Osteoblast (primary cell): ENCODE results near the gene ABCD1. TPM values are rescaled to one million over a fixed set of nuclear protein-coding genes. Genes with fewer than 3 reads are reported as not detected.

ENCODE experiments used
- DNase-seq: peaks from one replicate; pipeline ENCODE4 v3.0.0; 2011; ENCODE audit warnings: low spot score, mixed read lengths; ENCODE audit not compliant: insufficient read length; ENCODE audit errors: missing footprints
- H2AFZ ChIP-seq: 2 replicates; pipeline ENCODE4 v1.6.0; 2011; ENCODE audit warnings: mild to moderate bottlenecking, low read length
- H3K27ac ChIP-seq: 2 replicates; pipeline ENCODE4 v1.5.1; 2011; ENCODE audit warnings: mild to moderate bottlenecking, low read depth, low read length, moderate library complexity
- H3K27me3 ChIP-seq: 2 replicates; pipeline ENCODE4 v1.6.0; 2012; ENCODE audit warnings: mild to moderate bottlenecking, control low read depth, inconsistent platforms, low read length, moderate library complexity; ENCODE audit not compliant: insufficient read depth
- H3K36me3 ChIP-seq: 2 replicates; pipeline ENCODE4 v1.5.1; 2011; ENCODE audit warnings: mild to moderate bottlenecking, low read length, control low read depth, moderate library complexity; ENCODE audit not compliant: insufficient read depth
- H3K4me1 ChIP-seq: 2 replicates; pipeline ENCODE4 v1.5.1; 2011; ENCODE audit warnings: mild to moderate bottlenecking, low read length, control low read depth, moderate library complexity; ENCODE audit not compliant: insufficient read depth
- H3K4me2 ChIP-seq: 2 replicates; pipeline ENCODE4 v1.6.0; 2011; ENCODE audit warnings: mild to moderate bottlenecking, low read length; ENCODE audit not compliant: insufficient read depth
- H3K4me3 ChIP-seq: fragments of 200-600 bp; sonication (generic); 3 replicates; pipeline ENCODE4 v1.5.1; 2012; ENCODE audit warnings: mild to moderate bottlenecking, low read length, inconsistent platforms; ENCODE audit not compliant: insufficient read depth
- H3K79me2 ChIP-seq: 2 replicates; pipeline ENCODE4 v1.6.0; 2012; ENCODE audit warnings: mild to moderate bottlenecking, low read length, control low read depth, inconsistent platforms; ENCODE audit not compliant: insufficient read depth
- H3K9me3 ChIP-seq: 2 replicates; pipeline ENCODE4 v1.5.1; 2011; ENCODE audit warnings: low read depth, low read length, control low read depth
- H4K20me1 ChIP-seq: 2 replicates; pipeline ENCODE4 v1.6.0; 2012; ENCODE audit warnings: mild to moderate bottlenecking, low read length, control low read depth; ENCODE audit not compliant: insufficient read depth
- total RNA-seq: library from RNA; depleted of rRNA; stranded (reverse); fragments of >200 nt; gene quantifications from 2 replicates; pipeline ENCODE4 v1.2.3, GENCODE V29; 2012
- TF ChIP-seq, protein P1 (sequence below): IDR thresholded peaks from 2 replicates; pipeline ENCODE4 v1.5.1; 2011; ENCODE audit warnings: mild to moderate bottlenecking, low read depth, low read length, moderate library complexity; ENCODE audit errors: extremely low read depth

Gene ABCD1
- total RNA-seq, 1 donor = 16.3 TPM

DNA sequence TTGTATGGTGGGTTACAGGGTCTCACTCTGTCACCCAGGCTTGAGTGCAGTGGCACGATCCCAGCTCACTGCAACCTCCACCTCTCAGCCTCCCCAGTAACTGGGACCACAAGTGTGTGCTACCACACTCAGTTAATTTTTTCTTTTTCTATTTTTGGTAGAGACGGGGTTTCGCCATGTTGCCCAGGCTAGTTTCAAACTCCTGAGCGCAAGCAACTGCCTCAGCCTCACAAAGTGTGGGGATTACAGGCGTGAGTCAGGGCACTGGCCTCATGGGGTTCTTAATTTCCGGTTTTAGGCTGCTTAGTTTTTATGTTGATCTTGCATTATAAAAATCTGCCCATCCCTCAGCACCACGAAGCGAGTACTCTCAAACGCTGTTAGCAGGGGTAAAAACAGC, 7.2 kb upstream of the ABCD1 start:
- TF ChIP-seq, protein P1, sequence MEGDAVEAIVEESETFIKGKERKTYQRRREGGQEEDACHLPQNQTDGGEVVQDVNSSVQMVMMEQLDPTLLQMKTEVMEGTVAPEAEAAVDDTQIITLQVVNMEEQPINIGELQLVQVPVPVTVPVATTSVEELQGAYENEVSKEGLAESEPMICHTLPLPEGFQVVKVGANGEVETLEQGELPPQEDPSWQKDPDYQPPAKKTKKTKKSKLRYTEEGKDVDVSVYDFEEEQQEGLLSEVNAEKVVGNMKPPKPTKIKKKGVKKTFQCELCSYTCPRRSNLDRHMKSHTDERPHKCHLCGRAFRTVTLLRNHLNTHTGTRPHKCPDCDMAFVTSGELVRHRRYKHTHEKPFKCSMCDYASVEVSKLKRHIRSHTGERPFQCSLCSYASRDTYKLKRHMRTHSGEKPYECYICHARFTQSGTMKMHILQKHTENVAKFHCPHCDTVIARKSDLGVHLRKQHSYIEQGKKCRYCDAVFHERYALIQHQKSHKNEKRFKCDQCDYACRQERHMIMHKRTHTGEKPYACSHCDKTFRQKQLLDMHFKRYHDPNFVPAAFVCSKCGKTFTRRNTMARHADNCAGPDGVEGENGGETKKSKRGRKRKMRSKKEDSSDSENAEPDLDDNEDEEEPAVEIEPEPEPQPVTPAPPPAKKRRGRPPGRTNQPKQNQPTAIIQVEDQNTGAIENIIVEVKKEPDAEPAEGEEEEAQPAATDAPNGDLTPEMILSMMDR = no peak
- Histone ChIP-seq H4K20me1 (peaks cover 10% of the 10 kb centered on the region), H2AFZ (no peak overlapping the region), H3K4me3 (no peak overlapping the region), H3K9me3 (no peaks in the 10 kb centered on the region), H3K36me3 (peaks cover 44% of the 10 kb centered on the region), H3K27ac (no peak overlapping the region), H3K79me2 (peaks cover 35% of the 10 kb centered on the region), H3K27me3 (no peaks in the 10 kb centered on the region), H3K4me1 (peaks cover 5% of the 10 kb centered on the region), H3K4me2 (no peak overlapping the region)
- no peak for DNase-seq

DNA sequence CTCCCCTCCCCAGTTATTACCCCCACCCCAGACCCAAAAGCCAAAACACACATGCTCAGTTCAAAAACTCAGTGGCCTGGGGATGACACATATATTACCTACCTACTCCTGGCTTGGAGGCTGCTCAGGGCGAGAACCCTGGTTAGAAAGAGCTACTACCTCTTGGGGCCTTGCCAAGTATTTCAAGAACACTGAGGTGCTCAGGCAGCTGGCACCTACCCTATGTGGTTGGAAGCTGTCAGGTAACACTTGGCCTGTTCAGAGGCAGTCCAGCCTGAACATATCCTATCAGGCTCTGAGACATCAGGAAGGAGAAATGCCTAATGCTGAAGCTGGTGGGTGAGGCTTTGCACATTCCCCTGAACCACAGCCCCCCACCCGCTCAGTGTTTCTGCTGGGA, 5.4 kb upstream of the ABCD1 start:
- H3K27ac ChIP-seq = no peak overlapping the region
- no peaks in the 10 kb centered on the region for H3K9me3 ChIP-seq
- peaks cover 35% of the 10 kb centered on the region for H3K36me3 ChIP-seq
- no peak for DNase-seq
- TF ChIP-seq, protein P1 = no peak
- H2AFZ ChIP-seq = no peak overlapping the region
- H3K4me1 ChIP-seq = peaks cover 11% of the 10 kb centered on the region
- no peaks in the 10 kb centered on the region for H3K27me3 ChIP-seq
- H3K4me3 ChIP-seq = no peak overlapping the region
- H4K20me1 ChIP-seq = peaks cover 17% of the 10 kb centered on the region
- H3K79me2 ChIP-seq = peaks cover 42% of the 10 kb centered on the region
- no peak overlapping the region for H3K4me2 ChIP-seq

DNA sequence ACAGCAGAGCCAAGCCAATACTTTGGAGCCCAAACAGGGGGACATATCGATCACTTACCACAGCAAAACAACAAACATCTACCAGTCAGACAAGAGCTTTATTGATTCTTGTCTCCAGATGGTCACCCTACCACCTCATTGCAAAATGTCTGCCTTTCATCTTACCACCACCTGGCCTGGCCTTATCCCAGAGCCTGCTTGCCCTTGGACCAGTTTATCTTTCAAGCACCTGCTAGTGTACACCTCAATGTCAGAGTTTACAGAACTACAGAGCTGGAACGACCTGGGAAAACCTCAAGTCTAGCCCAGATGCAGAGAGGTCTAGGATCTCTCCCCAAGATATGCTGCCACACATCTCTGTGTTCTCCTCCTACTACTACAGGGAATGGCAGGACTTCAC, 5.0 kb upstream of the ABCD1 start:
- H3K4me3 ChIP-seq = no peak overlapping the region
- TF ChIP-seq, protein P1 = no peak
- H3K27ac ChIP-seq = no peak overlapping the region
- peaks cover 42% of the 10 kb centered on the region for H3K79me2 ChIP-seq
- H3K4me2 ChIP-seq = no peak overlapping the region
- H3K36me3 ChIP-seq = peaks cover 30% of the 10 kb centered on the region
- peaks cover 16% of the 10 kb centered on the region for H4K20me1 ChIP-seq
- DNase-seq = no peak
- no peak overlapping the region for H2AFZ ChIP-seq
- H3K4me1 ChIP-seq = peaks cover 11% of the 10 kb centered on the region
- H3K9me3 ChIP-seq = no peaks in the 10 kb centered on the region
- H3K27me3 ChIP-seq = no peaks in the 10 kb centered on the region

DNA sequence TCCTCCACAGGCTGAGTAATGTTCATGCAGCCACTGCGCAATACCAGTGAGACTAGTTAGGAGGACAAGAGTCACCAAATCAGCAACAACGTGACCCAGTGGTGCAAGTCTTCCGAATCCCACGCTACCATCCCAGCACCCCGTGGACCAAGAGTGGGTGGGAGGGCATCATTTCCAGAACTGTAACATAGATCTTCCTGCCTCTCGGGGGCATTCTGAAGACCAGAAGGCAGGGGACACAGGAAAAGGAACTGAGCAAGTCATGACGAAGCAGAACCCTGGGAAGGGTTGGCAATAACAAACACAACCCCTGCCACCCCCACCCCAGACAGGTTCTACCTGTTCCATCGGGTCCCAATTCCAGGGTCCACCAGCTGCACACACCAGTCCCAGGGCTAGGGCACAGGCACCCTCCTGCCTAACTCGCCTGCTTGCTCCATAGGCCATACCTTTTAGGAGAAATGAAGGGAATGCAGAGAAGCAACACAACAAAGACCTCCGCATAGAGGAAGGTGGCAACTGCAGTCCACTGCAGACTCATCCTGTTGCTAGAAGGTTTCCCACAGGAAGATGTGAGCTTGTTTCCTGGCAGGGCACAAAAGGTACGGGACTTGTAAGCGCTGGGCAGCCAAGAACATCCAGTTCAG, 1.8 kb upstream of the ABCD1 start:
- no peak overlapping the region for H2AFZ ChIP-seq
- H3K79me2 ChIP-seq = peaks cover 41% of the 10 kb centered on the region
- peaks cover 27% of the 10 kb centered on the region for H3K4me1 ChIP-seq
- DNase-seq = peak; percentile 85
- peak overlapping the region; percentile 65 for H3K27ac ChIP-seq
- peak overlapping the region; percentile 83 for H3K4me2 ChIP-seq
- H3K4me3 ChIP-seq = peak overlapping the region; percentile 75
- H3K9me3 ChIP-seq = no peaks in the 10 kb centered on the region
- TF ChIP-seq, protein P1 = no peak
- H3K36me3 ChIP-seq = peaks cover 20% of the 10 kb centered on the region
- peaks cover 12% of the 10 kb centered on the region for H4K20me1 ChIP-seq
- no peaks in the 10 kb centered on the region for H3K27me3 ChIP-seq
